GM18870 (cell line): ENCODE measurements around the gene SPI1.
"Not testable (repeated sequence)": the region's sequence is repeated elsewhere in the genome, so short reads cannot be mapped to it uniquely, and the experiment has no call there.

Experiments
- ATAC-seq: cut with Tn5 transposase; IDR thresholded peaks from one replicate; pipeline ENCODE4 v1.9.1; 2021; ENCODE audit warnings: moderate library complexity; ENCODE audit not compliant: unreplicated experiment

Gene SPI1

GRCh38 chr11:47328449-47329390 lies 49.6 kb downstream of the SPI1 start:
- no peak for ATAC-seq

GRCh38 chr11:47327949-47328348 lies 50.4 kb downstream of the SPI1 start:
- ATAC-seq = no peak

- no peak for ATAC-seq
Observed at GRCh38 chr11:47327025-47327424, 51.3 kb downstream of the SPI1 start.

GRCh38 chr11:47326198-47326597 lies 52.1 kb downstream of the SPI1 start:
- ATAC-seq = no peak

- no peak for ATAC-seq
Observed at GRCh38 chr11:47325271-47326041, 52.9 kb downstream of the SPI1 start.

- ATAC-seq = no peak
Observed at GRCh38 chr11:47324520-47324919, 53.8 kb downstream of the SPI1 start.

GRCh38 chr11:47318166-47318565 lies 60.2 kb downstream of the SPI1 start:
- ATAC-seq = no peak

- peak; percentile 90 for ATAC-seq
Observed at GRCh38 chr11:47317064-47317828, 61.1 kb downstream of the SPI1 start.

- not testable (repeated sequence) for ATAC-seq
Observed at GRCh38 chr11:47316501-47316900, 61.8 kb downstream of the SPI1 start.

GRCh38 chr11:47314992-47315391 lies 63.4 kb downstream of the SPI1 start:
- no peak for ATAC-seq

- ATAC-seq = no peak
Observed at GRCh38 chr11:47308050-47308823, 70.1 kb downstream of the SPI1 start.

GRCh38 chr11:47306484-47306844 lies 71.9 kb downstream of the SPI1 start:
- no peak for ATAC-seq

- no peak for ATAC-seq
Observed at GRCh38 chr11:47305734-47306483, 72.4 kb downstream of the SPI1 start.
